Right ventricle myocardium inferior (tissue), 1 donor: ENCODE measurements around the gene DGKH. TPM values are rescaled to one million over a fixed set of nuclear protein-coding genes. Genes with fewer than 3 reads are reported as not detected.
A peak's percentile ranks its signal among the peaks of the same experiment; 100 is the strongest.

Experiments used
- ATAC-seq: fragments of 200-7000 bp; cut with Tn5 transposase; one replicate; pipeline ENCODE4 v1.9.1; 2020; ENCODE audit warnings: mild to moderate bottlenecking, moderate library complexity
- DNase-seq: peaks from one replicate; pipeline ENCODE4 v3.0.0; 2021; ENCODE audit errors: missing footprints
- intact Hi-C: fragments of 100-400 bp; cut with DNase I; formaldehyde crosslinking; loops from one replicate; pipeline ENCODE4 v1.11.0; 2022
- total RNA-seq: library from RNA; stranded (reverse); fragmentation: NEBNext Ultra II Directional; extraction: Animal tissue kit (Norgen Biotek cat#: 25700); gene quantifications from one replicate; pipeline ENCODE4 v1.2.1, GENCODE V29; 2021
- donor health status: DM: no; HTN: yes; CAD: no; lungs with severe emphysema.

DGKH gene
- total RNA-seq, 1 donor from 2014 or later, result 4.8 TPM

DNA sequence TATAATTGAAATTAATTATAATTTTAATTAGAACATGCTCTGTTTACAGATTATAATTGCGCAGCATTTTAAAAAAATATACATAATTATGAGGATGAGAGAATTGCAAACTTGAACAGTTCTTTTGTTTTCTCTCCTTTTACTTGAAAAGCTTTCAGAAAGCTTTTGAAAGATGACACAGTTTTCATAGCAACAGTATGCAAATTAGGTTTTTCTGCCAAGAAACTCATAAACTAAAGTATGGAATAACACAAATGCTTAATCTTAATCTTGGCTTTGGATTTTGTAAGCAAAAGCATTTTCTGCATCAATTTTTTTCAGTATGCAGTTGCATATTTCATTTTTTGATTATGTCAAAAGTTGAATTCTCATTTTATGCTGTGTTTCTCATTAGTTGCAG, 190.7 kb downstream of the DGKH start:
- intact Hi-C loops, result no loop called here
- DNase-seq (no peak), ATAC-seq (no peak)

DNA sequence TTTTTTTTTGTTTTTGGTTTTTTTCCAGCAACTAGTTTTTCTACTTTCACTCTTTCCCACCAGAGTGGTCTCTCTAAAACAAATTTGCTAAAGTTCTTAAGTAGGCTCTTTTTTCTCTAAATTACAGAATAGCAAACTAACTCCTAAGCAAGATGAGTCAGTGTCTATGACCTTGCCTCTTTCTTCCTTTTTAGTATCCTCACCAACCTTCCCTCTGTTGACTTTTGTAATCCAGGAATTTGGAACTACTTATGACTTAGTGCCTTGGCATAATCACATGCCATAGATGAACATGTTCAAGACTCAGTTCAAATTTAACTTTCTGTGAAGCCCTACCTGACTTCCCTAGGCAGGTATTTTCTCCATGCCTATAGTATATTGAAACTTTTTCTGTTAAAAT, 191.2 kb downstream of the DGKH start:
- no peak for ATAC-seq
- intact Hi-C loops, result no loop called here
- DNase-seq, result no peak

DNA sequence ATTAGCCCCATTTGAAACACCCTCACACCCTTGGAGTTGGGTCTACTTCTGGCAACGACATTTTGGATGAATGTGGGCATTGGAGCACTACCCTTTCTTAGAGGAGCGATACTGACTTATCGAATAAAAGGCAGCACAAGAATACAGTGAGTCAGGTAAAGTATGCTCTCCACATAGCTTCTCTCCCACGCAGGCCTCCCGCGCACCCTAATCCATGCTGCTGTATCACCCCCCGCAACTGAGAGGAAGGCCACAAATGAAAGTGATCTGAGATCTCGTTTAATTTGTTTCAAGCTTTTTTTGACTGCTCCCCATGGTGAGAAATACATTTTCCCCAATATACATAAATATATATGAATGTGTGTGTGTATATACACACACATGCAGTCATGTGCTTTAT, 198.1 kb downstream of the DGKH start:
- ATAC-seq, result no peak
- DNase-seq, result no peak
- intact Hi-C loops, result no loop called here

DNA sequence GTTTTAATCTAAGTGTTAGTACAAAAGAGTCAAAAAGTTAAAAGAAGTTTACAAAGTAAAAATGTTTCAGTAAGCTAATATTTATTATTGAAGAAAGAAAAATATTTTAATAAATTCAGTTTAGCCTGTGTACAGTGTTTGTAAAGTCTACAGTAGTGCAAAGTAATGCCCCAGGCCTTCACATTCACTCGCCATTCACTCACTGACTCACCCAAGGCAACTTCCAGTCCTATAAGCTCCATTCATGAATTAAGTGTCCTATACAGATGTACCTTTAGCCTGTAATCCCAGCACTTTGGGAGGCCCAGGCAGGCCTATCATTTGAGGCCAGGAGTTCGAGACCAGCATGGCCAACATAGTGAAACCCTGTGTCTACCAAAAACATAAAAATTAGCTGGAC, 199.4 kb downstream of the DGKH start:
- DNase-seq (no peak), ATAC-seq (no peak)
- intact Hi-C loops, result no loop called here

- ATAC-seq (no peak), DNase-seq (no peak)
- intact Hi-C loops, result no loop called here
Observed at GRCh38 chr13:42255886-42256285, 207.4 kb downstream of the DGKH start.

- DNase-seq (peak; percentile 17), ATAC-seq (no peak)
- intact Hi-C loops, result no loop called here
Observed at GRCh38 chr13:42258747-42259146, 210.3 kb downstream of the DGKH start.

DNA sequence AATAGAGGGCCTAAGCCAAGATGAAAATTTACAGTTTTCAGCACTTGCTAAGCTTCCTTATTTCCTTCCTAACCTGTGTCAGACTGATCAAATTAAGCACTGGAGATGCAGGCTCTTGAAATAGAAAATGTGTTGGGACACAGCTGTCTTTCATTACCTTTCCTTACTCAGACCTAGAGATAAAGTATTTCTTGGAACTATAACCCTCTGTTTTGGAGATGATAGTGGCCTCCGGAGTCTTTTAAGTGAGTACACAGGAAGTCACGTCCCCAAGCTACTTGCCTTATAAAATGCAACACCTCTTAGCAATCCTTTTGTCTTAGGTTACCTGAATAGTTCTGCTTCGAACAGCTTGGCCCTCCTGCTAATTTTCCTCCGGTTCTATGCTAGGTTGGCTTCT, 211.1 kb downstream of the DGKH start:
- ATAC-seq (no peak), DNase-seq (no peak)
- intact Hi-C loops, result no loop called here

GRCh38 chr13:42260903-42261654, 212.6 kb downstream of the DGKH start:
- intact Hi-C loops, result no loop called here
- DNase-seq, result no peak
- ATAC-seq, result no peak

DNA sequence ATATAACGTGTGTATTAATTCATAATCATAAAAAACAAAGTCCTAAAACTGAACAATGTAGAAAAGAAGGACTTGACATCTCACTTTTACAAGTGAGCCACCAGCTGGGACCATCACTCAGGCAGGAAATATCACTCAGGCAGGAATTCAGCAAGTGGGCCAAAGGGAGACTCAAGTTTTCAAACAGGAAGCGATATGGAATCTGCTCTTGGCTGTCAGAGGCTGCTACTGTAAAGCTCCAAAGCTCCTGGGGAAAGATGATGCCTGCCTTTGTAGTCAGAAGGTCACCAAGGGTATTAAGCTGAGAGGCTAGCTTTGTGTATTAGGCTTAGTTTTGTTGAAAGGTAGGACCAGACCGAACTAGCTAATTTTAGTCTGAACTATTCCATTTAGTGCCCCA, 218.0 kb downstream of the DGKH start:
- ATAC-seq (no peak), DNase-seq (no peak)
- intact Hi-C loops, result no loop called here

GRCh38 chr13:42270160-42270856, 221.9 kb downstream of the DGKH start:
- ATAC-seq, result no peak
- intact Hi-C loops, result loop anchor here (5.0 kb wide), 1 partner anchor 223 kb away; the partner anchor contains the start of gene DGKH
- DNase-seq, result no peak

DNA sequence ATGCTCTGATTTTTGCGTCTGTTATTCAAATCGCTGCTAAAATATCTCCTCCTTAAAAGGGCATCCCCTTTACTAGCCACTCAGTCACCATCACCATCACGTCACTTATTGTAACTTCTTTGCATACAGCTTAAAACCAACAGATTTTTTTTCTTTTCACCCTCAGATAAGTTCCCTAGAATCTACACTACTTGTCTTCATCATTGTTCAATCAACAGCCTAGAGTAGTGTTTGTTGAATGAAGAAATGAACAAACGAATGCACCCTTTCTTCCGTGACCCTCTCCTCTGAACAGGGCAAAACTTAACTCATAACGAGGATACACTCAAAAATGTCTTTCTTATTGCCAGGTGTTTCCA, 222.4 kb downstream of the DGKH start:
- intact Hi-C loops, result loop anchor here (5.0 kb wide), 1 partner anchor 224 kb away; the partner anchor contains the start of gene DGKH
- ATAC-seq, result no peak
- no peak for DNase-seq

GRCh38 chr13:42271337-42272114, 223.1 kb downstream of the DGKH start:
- ATAC-seq (peak; percentile 98), DNase-seq (peak; percentile 95)
- intact Hi-C loops, result loop anchor here (5.0 kb wide), 1 partner anchor 224 kb away; the partner anchor contains the start of gene DGKH

- peak; percentile 47 for ATAC-seq
- peak; percentile 79 for DNase-seq
- intact Hi-C loops, result loop anchor here (5.0 kb wide), 1 partner anchor 225 kb away; the partner anchor contains the start of gene DGKH
Observed at GRCh38 chr13:42272115-42272803, 223.8 kb downstream of the DGKH start, which contains the start of gene AKAP11. Gene AKAP11, plus strand, starts transcription at chr13:42272152. Its CDS starts 14,197 bp downstream, at chr13:42286349.

- ATAC-seq (no peak), DNase-seq (no peak)
- intact Hi-C loops, result loop anchor here (5.0 kb wide), 1 partner anchor 225 kb away; the partner anchor contains the start of gene DGKH
Observed at GRCh38 chr13:42272804-42273175, 224.3 kb downstream of the DGKH start.

DNA sequence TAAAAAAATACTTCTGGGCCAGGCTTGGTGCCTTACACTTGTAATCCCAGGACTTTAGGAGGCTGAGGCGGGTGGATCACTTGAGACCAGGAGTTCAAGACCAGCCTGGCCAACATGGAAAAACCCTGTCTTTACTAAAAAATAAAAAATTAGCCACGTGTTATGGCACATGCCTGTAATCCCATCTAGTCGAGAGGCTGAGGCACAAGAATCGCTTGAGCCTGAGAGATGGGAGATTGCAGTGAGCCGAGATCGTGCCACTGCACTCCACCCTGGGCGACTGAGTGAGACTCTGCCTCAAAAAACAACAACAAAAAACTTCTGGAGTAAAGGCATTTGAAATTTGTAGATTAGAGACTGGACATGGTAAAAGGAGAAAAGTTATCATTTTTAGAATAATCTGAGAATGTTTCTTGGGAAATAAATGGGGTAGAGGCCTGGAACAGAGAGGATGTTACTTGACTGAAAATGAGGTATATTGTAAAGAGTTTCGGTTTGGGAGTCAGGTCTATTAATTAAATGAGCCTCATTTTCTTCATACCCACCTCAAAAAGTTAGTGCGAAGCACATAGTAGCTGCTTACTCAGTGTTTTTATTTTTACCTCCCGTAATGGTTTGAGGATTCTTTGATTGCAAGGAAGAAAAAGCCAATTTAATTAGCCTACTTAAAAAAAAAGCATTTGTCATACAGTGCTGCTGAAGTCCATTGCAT, 226.1 kb downstream of the DGKH start:
- DNase-seq (no peak), ATAC-seq (no peak)
- intact Hi-C loops, result loop anchor here (5.0 kb wide), 1 partner anchor 227 kb away; the partner anchor contains the start of gene DGKH

DNA sequence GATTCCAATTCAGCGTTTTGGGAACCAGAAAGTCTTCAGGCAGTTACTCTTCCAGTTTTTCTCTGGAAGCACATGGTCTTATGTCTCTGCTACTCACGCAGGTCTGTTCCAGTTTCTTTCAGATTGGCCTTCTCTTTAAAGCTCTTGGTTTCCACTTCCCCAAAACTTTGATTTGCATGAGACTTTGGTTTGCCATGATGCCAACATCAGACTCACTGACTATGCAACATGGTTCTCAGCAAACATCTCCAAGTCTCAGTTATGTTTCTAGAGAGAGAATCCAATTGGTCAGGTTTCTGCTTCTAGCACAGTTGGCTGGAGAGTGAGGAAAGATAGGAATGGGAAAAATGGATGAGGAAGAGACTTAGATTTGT, 226.6 kb downstream of the DGKH start:
- ATAC-seq, result no peak
- DNase-seq, result no peak
- intact Hi-C loops, result no loop called here

- intact Hi-C loops, result no loop called here
- no peak for DNase-seq
- no peak for ATAC-seq
Observed at GRCh38 chr13:42275506-42275905, 227.1 kb downstream of the DGKH start.

GRCh38 chr13:42276683-42277082, 228.2 kb downstream of the DGKH start:
- intact Hi-C loops, result no loop called here
- ATAC-seq, result no peak
- DNase-seq, result no peak
